SK-N-SH treated with all-trans-retinoic acid at 6 μM for 48 hours (cell line): ENCODE data around the gene TOM1L2.

ENCODE experiments used
- ATAC-seq: fragments of 200-7000 bp; cut with Tn5 transposase; 3 replicates; pipeline ENCODE4 v1.9.1; 2020; ENCODE audit warnings: mild to moderate bottlenecking, moderate library complexity
- ARNTL ChIP-seq: fragments of 450-650 bp; formaldehyde crosslinking; IDR thresholded peaks from 2 replicates; pipeline ENCODE4 v1.5.0; 2020; ENCODE audit warnings: low read depth, mild to moderate bottlenecking, moderate library complexity, borderline replicate concordance
- BACH2 ChIP-seq: fragments of 250-450 bp; sonication (Bioruptor Pico); IDR thresholded peaks from 2 replicates; pipeline ENCODE4 v1.9.0; 2021; ENCODE audit warnings: mild to moderate bottlenecking, borderline replicate concordance
- CREB5 ChIP-seq: fragments of 250-450 bp; sonication (Bioruptor Pico); IDR thresholded peaks from 2 replicates; pipeline ENCODE4 v1.5.1; 2020; ENCODE audit warnings: low read depth, mild to moderate bottlenecking, moderate library complexity
- CSRNP3 ChIP-seq: fragments of 250-450 bp; sonication (Bioruptor Pico); IDR thresholded peaks from 2 replicates; pipeline ENCODE4 v1.5.1; 2021; ENCODE audit warnings: mild to moderate bottlenecking, moderate library complexity
- ESRRG ChIP-seq: fragments of 250-450 bp; sonication (Bioruptor Pico); IDR thresholded peaks from 2 replicates; pipeline ENCODE4 v1.6.1; 2021; ENCODE audit warnings: mild to moderate bottlenecking
- ISL1 ChIP-seq: fragments of 250-450 bp; sonication (Bioruptor Pico); IDR thresholded peaks from 2 replicates; pipeline ENCODE4 v2.1.2; 2022; ENCODE audit warnings: mild to moderate bottlenecking, moderate library complexity
- PATZ1 ChIP-seq: fragments of 250-450 bp; sonication (Bioruptor Pico); IDR thresholded peaks from 2 replicates; pipeline ENCODE4 v1.8.0; 2020; ENCODE audit warnings: mild to moderate bottlenecking, moderate library complexity, borderline replicate concordance
- POU6F1 ChIP-seq: fragments of 250-450 bp; sonication (Bioruptor Pico); IDR thresholded peaks from 2 replicates; pipeline ENCODE4 v1.8.0; 2021; ENCODE audit warnings: low read depth, mild to moderate bottlenecking, moderate library complexity, borderline replicate concordance
- PPARA ChIP-seq: fragments of 250-450 bp; sonication (Bioruptor Pico); IDR thresholded peaks from 2 replicates; pipeline ENCODE4 v1.5.0; 2020; ENCODE audit warnings: mild to moderate bottlenecking, borderline replicate concordance
- SNAI2 ChIP-seq: fragments of 250-450 bp; sonication (Bioruptor Pico); IDR thresholded peaks from 2 replicates; pipeline ENCODE4 v1.5.0; 2020; ENCODE audit warnings: mild to moderate bottlenecking, moderate library complexity
- TOX ChIP-seq: fragments of 250-450 bp; sonication (Bioruptor Pico); IDR thresholded peaks from 2 replicates; pipeline ENCODE4 v1.8.0; 2021; ENCODE audit warnings: mild to moderate bottlenecking, moderate library complexity, borderline replicate concordance
- TSHZ2 ChIP-seq: fragments of 250-450 bp; sonication (Bioruptor Pico); IDR thresholded peaks from 2 replicates; pipeline ENCODE4 v1.5.0; 2020; ENCODE audit warnings: mild to moderate bottlenecking, moderate library complexity
- ZC3H10 ChIP-seq: fragments of 250-450 bp; sonication (Bioruptor Pico); IDR thresholded peaks from 2 replicates; pipeline ENCODE4 v1.5.1; 2021; ENCODE audit warnings: mild to moderate bottlenecking, moderate library complexity
- ZFP3 ChIP-seq: fragments of 250-450 bp; sonication (Bioruptor Pico); IDR thresholded peaks from 2 replicates; pipeline ENCODE4 v1.5.0; 2020; ENCODE audit warnings: mild to moderate bottlenecking, moderate library complexity
- ZFP30 ChIP-seq: fragments of 450-650 bp; formaldehyde crosslinking; IDR thresholded peaks from 2 replicates; pipeline ENCODE4 v1.5.0; 2022; ENCODE audit warnings: mild to moderate bottlenecking, moderate library complexity
- ZNF565 ChIP-seq: fragments of 450-650 bp; formaldehyde crosslinking; conservative IDR thresholded peaks from 2 replicates; pipeline ENCODE4 v1.5.0; 2020; ENCODE audit warnings: low read depth, mild to moderate bottlenecking, moderate library complexity
- ZNF70 ChIP-seq: fragments of 450-650 bp; formaldehyde crosslinking; IDR thresholded peaks from 2 replicates; pipeline ENCODE4 v1.5.0; 2020; ENCODE audit warnings: mild to moderate bottlenecking, moderate library complexity
- ZNF8 ChIP-seq: fragments of 450-650 bp; formaldehyde crosslinking; IDR thresholded peaks from 2 replicates; pipeline ENCODE4 v1.5.0; 2020; ENCODE audit warnings: mild to moderate bottlenecking, moderate library complexity

TOM1L2 gene

GRCh38 chr17:17937958-17938357 lies 34.2 kb downstream of the TOM1L2 start:
- no peak for TF ChIP-seq ZNF8
- TF ChIP-seq ISL1, result no peak
- TF ChIP-seq ZNF70, result no peak
- no peak for TF ChIP-seq BACH2
- TF ChIP-seq ZC3H10, result no peak
- TF ChIP-seq ARNTL, result no peak
- TF ChIP-seq ZFP3 (CRISPR knock-in tag), result no peak
- TF ChIP-seq PPARA (CRISPR knock-in tag), result no peak
- no peak for TF ChIP-seq CSRNP3
- no peak for TF ChIP-seq PATZ1 (CRISPR knock-in tag)
- no peak for TF ChIP-seq CREB5
- TF ChIP-seq ZFP30 (CRISPR knock-in tag), result no peak
- no peak for TF ChIP-seq TSHZ2 (CRISPR knock-in tag)
- no peak for TF ChIP-seq SNAI2
- no peak for TF ChIP-seq TOX
- no peak for ATAC-seq

- TF ChIP-seq CREB5 (no peak), CSRNP3 (no peak), ZNF8 (no peak), POU6F1 (no peak), ESRRG (CRISPR knock-in tag) (no peak), TSHZ2 (CRISPR knock-in tag) (no peak), ISL1 (no peak), ARNTL (no peak), ZC3H10 (no peak), PATZ1 (CRISPR knock-in tag) (no peak), ZFP30 (CRISPR knock-in tag) (no peak), SNAI2 (no peak), ZNF565 (CRISPR knock-in tag) (no peak), TOX (no peak), PPARA (CRISPR knock-in tag) (no peak), ZNF70 (no peak)
- TF ChIP-seq, all 23 proteins: peak for 0
- no peak for ATAC-seq
Measured at GRCh38 chr17:17937201-17937853, 34.9 kb downstream of the TOM1L2 start.
